IPS-18c (cell line): ENCODE data around the gene HFE.
"Not testable (repeated sequence)": the region's sequence is repeated elsewhere in the genome, so short reads cannot be mapped to it uniquely, and the experiment has no call there.

Experiments used
- H3K4me3 ChIP-seq: 2 replicates; pipeline ENCODE4 v1.7.0; 2013; ENCODE audit warnings: low read depth, mild to moderate bottlenecking, low read length, moderate library complexity; ENCODE audit not compliant: insufficient read depth
- H3K9me3 ChIP-seq: one replicate; pipeline ENCODE4 v1.6.1; 2013; ENCODE audit warnings: mild to moderate bottlenecking, low read length, moderate library complexity; ENCODE audit not compliant: control insufficient read depth, insufficient read depth

The HFE gene

DNA sequence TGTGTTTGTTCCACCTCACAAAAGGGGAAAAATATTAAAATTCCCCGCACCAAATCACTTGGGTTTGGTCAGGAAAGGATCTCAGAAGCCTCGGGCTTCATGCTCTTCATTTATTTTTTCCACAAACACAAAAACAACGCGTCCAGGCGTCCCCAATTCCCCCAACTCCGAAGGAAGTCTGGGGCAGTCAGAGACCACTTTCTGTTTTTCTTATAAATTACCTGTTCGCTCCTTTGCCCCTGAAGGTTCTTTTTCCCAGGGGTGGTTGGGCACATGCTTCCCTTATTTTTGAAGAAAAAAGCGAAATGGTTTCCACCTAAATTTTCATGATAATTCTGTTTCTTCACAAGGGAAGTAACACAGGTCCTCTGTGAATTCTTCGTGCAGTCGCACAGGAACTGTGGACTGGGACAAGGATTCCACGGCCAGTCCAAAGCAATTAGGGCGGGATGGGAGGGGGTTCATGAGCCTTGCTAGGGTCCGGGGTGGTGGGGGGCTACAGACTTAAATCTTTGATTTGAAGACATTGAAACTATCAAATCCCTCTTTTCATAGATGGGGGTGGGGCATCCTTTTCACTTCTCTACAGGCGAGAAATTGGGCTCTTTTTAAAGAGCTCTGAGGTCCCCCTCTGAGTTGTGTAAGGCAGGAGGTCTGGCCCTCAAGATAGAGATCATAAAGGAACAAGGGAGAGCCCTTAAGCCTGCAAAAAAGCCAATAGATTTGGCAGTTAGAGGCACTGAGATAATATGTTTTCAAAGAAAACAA, 30.5 kb upstream of the HFE start:
- peak overlapping the region; percentile 84; the same call in 1 of the 2 replicates for H3K4me3 ChIP-seq
- H3K9me3 ChIP-seq: no peaks in the 10 kb centered on the region

DNA sequence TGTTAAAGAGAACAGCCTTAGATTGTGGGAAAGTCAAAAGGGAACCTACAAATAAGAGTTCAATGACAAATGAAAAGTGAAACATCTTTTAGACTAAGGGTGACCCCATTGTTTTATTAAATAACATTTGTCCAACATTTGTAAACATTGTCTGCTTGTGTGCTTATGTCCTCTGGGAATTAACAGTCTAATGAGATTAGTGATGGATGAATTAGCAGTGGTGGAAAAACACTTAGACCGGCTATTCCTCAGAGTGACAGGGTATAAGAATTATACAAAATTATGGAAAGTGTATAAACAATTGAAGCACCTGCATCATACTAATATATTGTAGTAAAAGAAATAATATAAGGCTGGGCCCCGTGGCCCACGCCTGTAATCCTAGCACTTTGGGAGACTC, 29.3 kb upstream of the HFE start:
- Histone ChIP-seq H3K9me3 (no peaks in the 10 kb centered on the region), H3K4me3 (no peak overlapping the region)

DNA sequence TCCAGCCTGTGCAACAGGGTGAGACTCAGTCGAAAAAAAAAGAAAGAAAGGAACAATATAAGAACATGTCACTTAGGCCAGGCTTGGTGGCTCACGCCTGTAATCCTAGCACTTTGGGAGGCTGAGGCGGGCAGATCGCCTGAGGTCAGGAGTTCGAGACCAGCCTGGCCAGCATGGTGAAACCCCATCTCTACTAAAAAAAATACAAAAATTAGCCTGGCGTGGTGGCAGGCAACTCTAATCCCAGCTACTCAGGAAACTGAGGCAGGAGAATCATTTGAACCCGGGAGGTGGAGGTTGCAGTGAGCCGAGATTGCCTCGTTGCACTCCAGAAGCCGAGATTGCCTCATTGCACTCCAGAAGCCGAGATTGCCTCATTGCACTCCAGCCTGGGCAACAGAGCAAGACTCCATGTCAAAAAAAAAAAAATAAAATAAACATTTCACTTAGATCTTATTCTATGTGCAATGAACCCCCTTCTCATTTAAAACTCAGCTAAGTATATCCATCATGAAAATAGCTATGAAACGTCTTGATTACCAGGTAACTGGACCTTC, 28.7 kb upstream of the HFE start:
- H3K4me3 ChIP-seq, H3K9me3 ChIP-seq: not testable (repeated sequence)

DNA sequence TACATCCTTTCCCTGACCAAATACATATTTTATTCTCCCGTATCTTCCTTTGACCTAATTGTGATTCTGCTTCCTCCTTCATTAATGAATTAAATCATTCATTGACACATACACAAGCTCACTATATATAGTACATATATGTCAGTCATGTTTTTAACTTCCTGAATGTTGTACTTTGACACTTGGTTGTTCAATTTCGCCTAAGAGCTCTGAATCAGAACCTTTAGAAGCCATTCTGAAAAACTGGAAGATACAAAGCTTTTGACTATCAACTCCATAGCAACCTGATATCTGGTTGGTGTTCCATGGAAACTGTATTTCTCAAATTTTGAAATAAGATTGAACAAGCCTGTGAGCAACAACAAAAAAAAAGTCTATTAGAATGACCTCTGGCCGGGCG, 27.3 kb upstream of the HFE start:
- H3K4me3 ChIP-seq: no peak overlapping the region
- no peaks in the 10 kb centered on the region for H3K9me3 ChIP-seq

DNA sequence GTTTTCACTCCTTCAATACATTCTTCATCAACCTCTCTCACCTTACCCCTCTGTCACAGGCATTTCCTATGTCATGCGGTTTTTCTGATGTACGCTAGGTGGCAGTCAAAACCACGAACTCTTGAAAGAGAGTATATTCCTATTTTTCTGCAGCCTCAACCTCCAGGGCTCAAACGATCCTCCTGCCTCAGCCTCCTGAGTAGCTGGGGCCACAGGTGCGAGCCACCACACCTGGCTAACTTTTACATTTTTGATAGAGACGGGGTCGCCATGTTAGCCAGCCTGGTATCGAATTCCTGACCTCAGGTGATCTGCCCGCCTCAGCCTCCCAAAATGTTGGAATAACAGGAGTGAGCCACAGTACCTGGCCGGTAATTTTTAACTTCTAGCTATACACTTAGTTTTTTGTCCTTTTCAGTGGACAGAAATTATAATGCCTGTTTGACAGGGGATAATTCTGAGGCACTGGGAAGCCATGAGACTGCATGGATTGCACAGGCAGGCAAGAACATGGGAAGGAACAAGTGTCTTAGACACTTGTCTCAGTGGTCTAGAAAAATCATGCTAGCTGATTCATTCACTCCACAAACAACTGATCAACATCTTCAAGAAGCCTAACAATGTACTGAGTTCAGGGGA, 22.5 kb upstream of the HFE start:
- Histone ChIP-seq H3K4me3 (no peak overlapping the region), H3K9me3 (no peaks in the 10 kb centered on the region)

DNA sequence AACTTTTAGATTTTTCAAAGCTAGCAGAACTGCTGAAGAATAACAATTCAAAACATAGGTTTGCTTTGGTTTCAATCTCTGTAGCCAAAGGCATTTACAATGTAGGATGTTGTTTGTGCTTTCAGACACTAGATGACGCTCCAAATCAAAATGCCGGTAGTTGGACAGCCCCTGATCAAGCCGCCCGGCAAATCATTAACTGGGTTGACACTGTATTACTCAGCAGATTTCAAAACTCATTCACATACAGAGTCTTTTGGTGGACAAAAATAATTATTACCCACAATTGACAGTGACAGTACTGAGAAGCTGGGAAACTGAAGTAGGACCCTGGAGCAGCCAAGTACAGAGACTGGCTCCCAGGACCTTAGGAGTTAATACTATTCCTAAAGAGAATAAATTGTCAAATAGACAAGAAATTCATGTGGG, 21.3 kb upstream of the HFE start:
- Histone ChIP-seq H3K9me3 (no peaks in the 10 kb centered on the region), H3K4me3 (no peak overlapping the region)

DNA sequence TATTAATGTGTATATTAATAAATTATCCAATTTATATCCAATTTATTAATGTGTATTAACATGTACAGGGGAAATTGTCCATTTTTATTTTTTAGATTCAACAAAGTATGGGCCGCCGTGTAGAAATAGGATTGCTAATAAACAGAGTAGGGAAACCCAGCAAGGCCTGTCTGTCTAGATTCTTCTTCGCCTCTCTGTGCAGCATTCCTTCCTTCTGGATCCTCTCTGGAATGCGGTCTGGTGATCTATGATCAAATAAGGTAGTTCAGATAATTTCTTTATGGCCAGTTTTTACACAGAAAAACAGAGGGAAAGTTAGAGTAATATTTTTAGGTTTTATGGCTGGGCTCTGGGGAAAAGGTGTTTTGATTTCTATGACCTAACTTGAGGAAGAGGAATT, 19.9 kb upstream of the HFE start:
- H3K4me3 ChIP-seq: no peak overlapping the region
- H3K9me3 ChIP-seq: no peaks in the 10 kb centered on the region

DNA sequence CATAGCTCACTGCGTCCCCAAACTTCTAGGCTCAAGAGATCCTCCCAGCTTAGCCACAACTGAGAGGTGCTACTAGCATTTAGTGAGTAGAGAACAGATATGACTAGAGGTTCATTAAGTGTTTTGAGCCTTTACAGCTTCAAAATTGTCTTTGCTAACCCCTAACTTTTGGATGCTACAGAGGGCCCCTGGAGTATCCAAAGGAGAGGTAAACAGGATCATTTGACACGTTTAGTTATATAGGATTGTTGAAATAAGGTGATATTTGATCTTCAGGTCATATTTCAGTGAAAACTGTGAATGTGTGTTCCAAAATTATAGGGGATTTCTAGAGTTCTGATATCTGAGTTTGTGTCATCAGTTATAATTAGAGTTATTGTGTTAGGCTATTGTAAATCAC, 19.2 kb upstream of the HFE start:
- no peak overlapping the region for H3K4me3 ChIP-seq
- no peaks in the 10 kb centered on the region for H3K9me3 ChIP-seq

DNA sequence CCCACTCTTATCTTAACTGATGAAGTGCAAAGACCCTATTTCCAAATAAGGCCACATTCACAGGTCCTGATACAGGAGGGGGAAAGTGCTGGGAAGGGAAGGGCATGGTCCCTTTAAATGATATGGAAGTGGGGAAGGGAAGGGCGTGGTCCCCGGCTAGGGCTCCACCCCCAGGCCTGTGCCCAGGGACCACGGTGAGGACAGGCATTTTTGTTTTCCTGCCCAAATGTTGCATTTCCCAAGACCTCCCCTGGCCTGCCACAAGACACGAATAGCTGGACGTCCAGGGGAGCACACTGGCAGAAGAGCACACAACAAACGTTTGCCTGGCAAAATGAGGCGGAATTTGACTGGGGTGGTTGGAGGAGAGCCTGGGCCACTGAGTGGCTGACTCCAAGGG, 16.1 kb upstream of the HFE start:
- no peak overlapping the region; the same call in 1 of the 2 replicates for H3K4me3 ChIP-seq
- H3K9me3 ChIP-seq: no peaks in the 10 kb centered on the region

DNA sequence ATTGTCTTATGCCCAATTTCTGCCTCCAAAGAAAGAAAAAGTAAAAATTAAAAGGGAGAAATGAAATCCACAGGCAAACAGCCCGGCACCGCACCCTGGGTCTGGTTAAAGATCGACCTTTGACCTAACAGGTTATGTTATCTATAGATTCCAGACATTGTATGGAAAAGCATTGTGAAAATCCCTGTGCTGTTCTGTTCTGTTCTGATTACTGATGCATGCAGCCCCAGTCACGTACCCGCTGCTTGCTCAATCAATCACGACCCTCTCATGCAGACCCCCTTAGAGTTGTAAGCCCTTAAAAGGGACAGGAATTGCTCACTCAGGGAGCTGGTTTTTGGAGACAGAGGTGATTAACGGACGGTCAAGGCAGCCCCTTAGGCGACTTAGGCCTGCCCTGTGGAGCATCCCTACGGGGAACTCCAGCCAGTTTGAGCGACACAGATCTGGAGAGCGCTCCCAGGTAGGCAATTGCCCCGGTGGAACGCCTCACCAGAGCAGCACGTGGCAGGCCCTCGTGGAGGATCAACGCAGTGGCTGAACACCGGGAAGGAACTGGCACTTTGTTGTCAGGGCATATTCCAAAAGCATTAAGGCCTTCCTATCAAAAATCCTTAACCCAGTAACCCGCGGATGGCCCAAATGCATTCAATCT, 12.0 kb upstream of the HFE start:
- H3K4me3 ChIP-seq: no peak overlapping the region

DNA sequence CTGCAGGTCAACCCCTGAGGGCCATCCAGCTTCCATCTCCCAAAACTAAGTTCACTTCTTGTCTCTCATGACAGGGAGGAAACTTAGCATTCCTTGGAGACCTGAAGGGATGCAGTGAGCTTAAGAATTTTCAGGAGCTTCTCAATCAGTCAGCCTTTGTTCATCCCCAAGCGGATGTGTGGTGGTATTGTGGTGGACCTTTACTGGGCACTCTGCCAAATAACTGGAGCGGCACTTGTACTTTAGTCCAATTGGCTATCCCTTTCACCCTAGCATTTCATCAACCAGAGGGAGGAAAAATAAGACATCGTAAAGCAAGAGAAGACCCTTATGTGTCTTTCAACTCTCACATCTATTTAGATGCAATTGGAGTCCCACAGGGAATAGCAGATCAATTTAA, 9.2 kb upstream of the HFE start:
- H3K9me3 ChIP-seq: not testable (repeated sequence)

More for the DNA sequence above, 12.0 kb upstream of the HFE start:
- H3K9me3 ChIP-seq: no peaks in the 10 kb centered on the region

DNA sequence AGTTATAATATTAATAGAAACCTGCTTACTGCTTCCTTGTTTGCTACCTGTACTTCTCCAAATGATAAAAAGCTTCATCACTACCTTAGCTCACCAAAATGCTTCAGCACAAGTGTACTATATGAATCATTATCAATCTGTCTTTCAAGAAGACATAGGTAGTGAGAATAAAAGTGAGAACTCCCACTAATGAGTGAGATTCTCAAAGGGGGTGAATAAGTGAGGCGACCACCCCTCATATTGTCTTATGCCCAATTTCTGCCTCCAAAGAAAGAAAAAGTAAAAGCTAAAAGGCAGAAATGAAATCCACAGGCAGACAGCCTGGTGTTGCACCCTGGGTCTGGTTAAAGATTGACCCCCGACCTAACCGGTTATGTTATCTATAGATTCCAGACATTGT, 6.1 kb upstream of the HFE start:
- H3K4me3 ChIP-seq: not testable (repeated sequence)

More for the DNA sequence above, 9.2 kb upstream of the HFE start:
- not testable (repeated sequence) for H3K4me3 ChIP-seq

DNA sequence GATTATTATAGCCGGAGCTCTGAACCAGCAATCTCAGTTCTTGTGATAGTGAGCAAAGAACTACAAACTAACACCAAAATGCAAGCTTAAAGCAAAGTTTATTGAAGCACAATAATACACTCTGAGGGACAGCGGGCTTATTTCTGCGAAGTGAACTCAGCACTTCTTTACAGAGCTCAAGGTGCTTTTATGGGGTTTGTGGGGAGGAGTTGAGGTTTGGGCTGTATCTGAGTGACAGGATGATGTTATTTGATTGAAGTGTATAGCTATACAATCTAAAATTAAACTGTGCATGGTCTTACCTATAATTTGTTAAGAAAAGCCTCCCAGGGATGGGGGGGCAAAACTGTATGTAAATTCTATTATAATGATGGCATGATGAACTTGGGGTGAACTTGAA, 1.0 kb upstream of the HFE start:
- Histone ChIP-seq H3K9me3 (no peaks in the 10 kb centered on the region), H3K4me3 (no peak overlapping the region)

More for the DNA sequence above, 6.1 kb upstream of the HFE start:
- H3K9me3 ChIP-seq: not testable (repeated sequence)

DNA sequence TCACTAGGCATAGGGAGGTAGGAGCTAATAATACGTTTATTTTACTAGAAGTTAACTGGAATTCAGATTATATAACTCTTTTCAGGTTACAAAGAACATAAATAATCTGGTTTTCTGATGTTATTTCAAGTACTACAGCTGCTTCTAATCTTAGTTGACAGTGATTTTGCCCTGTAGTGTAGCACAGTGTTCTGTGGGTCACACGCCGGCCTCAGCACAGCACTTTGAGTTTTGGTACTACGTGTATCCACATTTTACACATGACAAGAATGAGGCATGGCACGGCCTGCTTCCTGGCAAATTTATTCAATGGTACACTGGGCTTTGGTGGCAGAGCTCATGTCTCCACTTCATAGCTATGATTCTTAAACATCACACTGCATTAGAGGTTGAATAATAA, 1.1 kb downstream of the HFE start:
- Histone ChIP-seq H3K9me3 (no peaks in the 10 kb centered on the region), H3K4me3 (no peak overlapping the region)

DNA sequence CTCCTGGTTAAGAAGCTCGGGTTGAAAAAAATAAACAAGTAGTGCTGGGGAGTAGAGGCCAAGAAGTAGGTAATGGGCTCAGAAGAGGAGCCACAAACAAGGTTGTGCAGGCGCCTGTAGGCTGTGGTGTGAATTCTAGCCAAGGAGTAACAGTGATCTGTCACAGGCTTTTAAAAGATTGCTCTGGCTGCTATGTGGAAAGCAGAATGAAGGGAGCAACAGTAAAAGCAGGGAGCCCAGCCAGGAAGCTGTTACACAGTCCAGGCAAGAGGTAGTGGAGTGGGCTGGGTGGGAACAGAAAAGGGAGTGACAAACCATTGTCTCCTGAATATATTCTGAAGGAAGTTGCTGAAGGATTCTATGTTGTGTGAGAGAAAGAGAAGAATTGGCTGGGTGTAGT, 2.0 kb downstream of the HFE start:
- Histone ChIP-seq H3K9me3 (no peaks in the 10 kb centered on the region), H3K4me3 (no peak overlapping the region)

DNA sequence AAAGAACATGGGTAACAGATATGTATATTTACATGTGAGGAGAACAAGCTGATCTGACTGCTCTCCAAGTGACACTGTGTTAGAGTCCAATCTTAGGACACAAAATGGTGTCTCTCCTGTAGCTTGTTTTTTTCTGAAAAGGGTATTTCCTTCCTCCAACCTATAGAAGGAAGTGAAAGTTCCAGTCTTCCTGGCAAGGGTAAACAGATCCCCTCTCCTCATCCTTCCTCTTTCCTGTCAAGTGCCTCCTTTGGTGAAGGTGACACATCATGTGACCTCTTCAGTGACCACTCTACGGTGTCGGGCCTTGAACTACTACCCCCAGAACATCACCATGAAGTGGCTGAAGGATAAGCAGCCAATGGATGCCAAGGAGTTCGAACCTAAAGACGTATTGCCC, 5.2 kb downstream of the HFE start:
- no peaks in the 10 kb centered on the region for H3K9me3 ChIP-seq
- H3K4me3 ChIP-seq: no peak overlapping the region

DNA sequence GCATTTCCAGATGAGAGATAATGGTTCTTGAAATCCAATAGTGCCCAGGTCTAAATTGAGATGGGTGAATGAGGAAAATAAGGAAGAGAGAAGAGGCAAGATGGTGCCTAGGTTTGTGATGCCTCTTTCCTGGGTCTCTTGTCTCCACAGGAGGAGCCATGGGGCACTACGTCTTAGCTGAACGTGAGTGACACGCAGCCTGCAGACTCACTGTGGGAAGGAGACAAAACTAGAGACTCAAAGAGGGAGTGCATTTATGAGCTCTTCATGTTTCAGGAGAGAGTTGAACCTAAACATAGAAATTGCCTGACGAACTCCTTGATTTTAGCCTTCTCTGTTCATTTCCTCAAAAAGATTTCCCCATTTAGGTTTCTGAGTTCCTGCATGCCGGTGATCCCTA, 6.8 kb downstream of the HFE start:
- no peak overlapping the region for H3K4me3 ChIP-seq
- H3K9me3 ChIP-seq: no peaks in the 10 kb centered on the region

DNA sequence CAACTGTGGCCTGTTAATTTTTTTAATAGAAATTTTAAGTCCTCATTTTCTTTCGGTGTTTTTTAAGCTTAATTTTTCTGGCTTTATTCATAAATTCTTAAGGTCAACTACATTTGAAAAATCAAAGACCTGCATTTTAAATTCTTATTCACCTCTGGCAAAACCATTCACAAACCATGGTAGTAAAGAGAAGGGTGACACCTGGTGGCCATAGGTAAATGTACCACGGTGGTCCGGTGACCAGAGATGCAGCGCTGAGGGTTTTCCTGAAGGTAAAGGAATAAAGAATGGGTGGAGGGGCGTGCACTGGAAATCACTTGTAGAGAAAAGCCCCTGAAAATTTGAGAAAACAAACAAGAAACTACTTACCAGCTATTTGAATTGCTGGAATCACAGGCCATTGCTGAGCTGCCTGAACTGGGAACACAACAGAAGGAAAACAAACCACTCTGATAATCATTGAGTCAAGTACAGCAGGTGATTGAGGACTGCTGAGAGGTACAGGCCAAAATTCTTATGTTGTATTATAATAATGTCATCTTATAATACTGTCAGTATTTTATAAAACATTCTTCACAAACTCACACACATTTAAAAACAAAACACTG, 10.1 kb downstream of the HFE start:
- Histone ChIP-seq H3K4me3 (no peak overlapping the region), H3K9me3 (no peaks in the 10 kb centered on the region)
